Vagina (tissue), 2 donors: ENCODE results near the gene ANKRD16.

Source experiments
- POLR2A ChIP-seq, 2 donors: fragments of 450-650 bp; IDR thresholded peaks; one replicate each; pipeline ENCODE4 v1.6.1; 2017; ENCODE audit warnings: antibody characterized with exemption in 2 of 2, mild to moderate bottlenecking in 2 of 2, moderate library complexity in 2 of 2
- TF ChIP-seq, protein P1 (sequence below), 3 experiments: fragments of 450-650 bp in 2 of 3; fragments of 200-600 bp in 1 of 3; sonication (generic) in 1 of 3; IDR thresholded peaks; one replicate each; pipeline ENCODE4 v1.5.1; 2017 to 2019; ENCODE audit warnings: antibody characterized with exemption in 3 of 3, mild to moderate bottlenecking in 2 of 3, moderate library complexity in 2 of 3

DNA sequence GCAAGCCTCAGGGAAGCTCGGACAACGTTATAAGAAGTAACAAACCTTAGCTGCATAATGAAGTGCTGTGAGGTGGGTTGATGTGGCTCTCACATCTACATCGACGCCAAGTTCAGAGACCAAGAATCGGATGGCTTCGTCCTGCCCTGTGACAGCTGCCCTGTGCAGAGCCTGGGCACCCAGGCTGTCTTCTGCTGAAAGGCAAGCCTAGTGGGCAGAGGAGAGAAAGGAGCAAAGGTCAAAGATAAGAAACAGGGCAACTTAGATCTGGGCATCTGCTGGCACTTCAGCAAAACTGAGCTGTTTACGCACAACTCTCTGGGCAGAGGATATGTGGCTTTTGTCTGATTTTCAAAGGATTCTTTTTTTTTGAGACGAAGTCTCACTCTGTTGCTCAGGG lies 6.7 kb downstream of the ANKRD16 start:
- TF ChIP-seq, protein P1, sequence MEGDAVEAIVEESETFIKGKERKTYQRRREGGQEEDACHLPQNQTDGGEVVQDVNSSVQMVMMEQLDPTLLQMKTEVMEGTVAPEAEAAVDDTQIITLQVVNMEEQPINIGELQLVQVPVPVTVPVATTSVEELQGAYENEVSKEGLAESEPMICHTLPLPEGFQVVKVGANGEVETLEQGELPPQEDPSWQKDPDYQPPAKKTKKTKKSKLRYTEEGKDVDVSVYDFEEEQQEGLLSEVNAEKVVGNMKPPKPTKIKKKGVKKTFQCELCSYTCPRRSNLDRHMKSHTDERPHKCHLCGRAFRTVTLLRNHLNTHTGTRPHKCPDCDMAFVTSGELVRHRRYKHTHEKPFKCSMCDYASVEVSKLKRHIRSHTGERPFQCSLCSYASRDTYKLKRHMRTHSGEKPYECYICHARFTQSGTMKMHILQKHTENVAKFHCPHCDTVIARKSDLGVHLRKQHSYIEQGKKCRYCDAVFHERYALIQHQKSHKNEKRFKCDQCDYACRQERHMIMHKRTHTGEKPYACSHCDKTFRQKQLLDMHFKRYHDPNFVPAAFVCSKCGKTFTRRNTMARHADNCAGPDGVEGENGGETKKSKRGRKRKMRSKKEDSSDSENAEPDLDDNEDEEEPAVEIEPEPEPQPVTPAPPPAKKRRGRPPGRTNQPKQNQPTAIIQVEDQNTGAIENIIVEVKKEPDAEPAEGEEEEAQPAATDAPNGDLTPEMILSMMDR (IDR thresholded peaks at IDR 0.05) = no peak
- no peak for TF ChIP-seq POLR2A (IDR thresholded peaks at IDR 0.05)
